ENCODE results near the gene KLHDC9.
"Not testable (repeated sequence)": the region's sequence is repeated elsewhere in the genome, so short reads cannot be mapped to it uniquely, and the experiment has no call there.

The KLHDC9 gene

GRCh38 chr1:161096530-161096929 is 1.6 kb upstream of the KLHDC9 start:
- no peak for DNase-seq (ENCODE audit: low spot score)

- no peak for DNase-seq (ENCODE audit: low spot score)
These were observed 1.1 kb downstream of the KLHDC9 start for GRCh38 chr1:161099090-161099802.

- no peak for DNase-seq (ENCODE audit: low spot score)
These were observed 2.4 kb downstream of the KLHDC9 start for GRCh38 chr1:161100556-161100955.

- no peak for DNase-seq (ENCODE audit: low spot score)
These were observed 8.3 kb downstream of the KLHDC9 start for GRCh38 chr1:161106431-161106830.

- no peak for DNase-seq (ENCODE audit: low spot score)
These were observed 13.0 kb downstream of the KLHDC9 start for GRCh38 chr1:161111117-161111516.

- no peak for DNase-seq (ENCODE audit: low spot score)
These were observed 13.4 kb downstream of the KLHDC9 start for GRCh38 chr1:161111527-161111926.

GRCh38 chr1:161113915-161114314 is 15.8 kb downstream of the KLHDC9 start:
- no peak for DNase-seq (ENCODE audit: low spot score)

- DNase-seq (ENCODE audit: low spot score) = no peak
These were observed 16.4 kb downstream of the KLHDC9 start for GRCh38 chr1:161114556-161114955.

GRCh38 chr1:161115132-161115711 is 17.1 kb downstream of the KLHDC9 start:
- no peak for DNase-seq (ENCODE audit: low spot score)

- not testable (repeated sequence) for DNase-seq (ENCODE audit: low spot score)
These were observed 17.8 kb downstream of the KLHDC9 start for GRCh38 chr1:161115961-161116360.

- DNase-seq (ENCODE audit: low spot score) = peak; percentile 88
These were observed 19.8 kb downstream of the KLHDC9 start, which contains the start of the genes NIT1 and PFDN2 for GRCh38 chr1:161117759-161118581. Gene NIT1, plus strand, starts transcription at chr1:161118105. Its CDS starts 72 bp downstream, at chr1:161118177. Gene PFDN2, minus strand, starts transcription at chr1:161118037. Its CDS starts 11 bp downstream, at chr1:161118026.

GRCh38 chr1:161119092-161119903 is 21.1 kb downstream of the KLHDC9 start:
- DNase-seq (ENCODE audit: low spot score) = peak; percentile 81

- DNase-seq (ENCODE audit: low spot score) = no peak
These were observed 23.0 kb downstream of the KLHDC9 start for GRCh38 chr1:161121042-161121650.

- DNase-seq (ENCODE audit: low spot score) = no peak
These were observed 23.7 kb downstream of the KLHDC9 start for GRCh38 chr1:161121834-161122233.

- DNase-seq (ENCODE audit: low spot score) = no peak
These were observed 24.8 kb downstream of the KLHDC9 start for GRCh38 chr1:161122967-161123366.

GRCh38 chr1:161127649-161128048 is 29.5 kb downstream of the KLHDC9 start:
- no peak for DNase-seq (ENCODE audit: low spot score)

- DNase-seq (ENCODE audit: low spot score) = no peak
These were observed 30.6 kb downstream of the KLHDC9 start for GRCh38 chr1:161128591-161129420.

GRCh38 chr1:161130266-161130665 is 32.1 kb downstream of the KLHDC9 start:
- no peak for DNase-seq (ENCODE audit: low spot score)

- peak; percentile 60 for DNase-seq (ENCODE audit: low spot score)
These were observed 33.6 kb downstream of the KLHDC9 start for GRCh38 chr1:161131523-161132409.
